ENCODE results near the gene MAP4K4.
"Not testable (repeated sequence)": the region's sequence is repeated elsewhere in the genome, so short reads cannot be mapped to it uniquely, and the experiment has no call there.

MAP4K4 gene

GRCh38 chr2:101768556-101769220, 71.2 kb downstream of the MAP4K4 start:
- no peak overlapping the region for H3K4me3 ChIP-seq (ENCODE audit: low read length)
- no peak for TF ChIP-seq ZNF274 (IDR thresholded peaks at IDR 0.05; ENCODE audit: low read depth, low read length)

- not testable (repeated sequence) for H3K4me3 ChIP-seq (ENCODE audit: low read length)
Observed at GRCh38 chr2:101769726-101770125, 72.2 kb downstream of the MAP4K4 start.

GRCh38 chr2:101770726-101771125, 73.2 kb downstream of the MAP4K4 start:
- no peak for TF ChIP-seq ZNF274 (IDR thresholded peaks at IDR 0.05; ENCODE audit: low read depth, low read length)
- no peak overlapping the region for H3K4me3 ChIP-seq (ENCODE audit: low read length)

GRCh38 chr2:101771227-101771902, 73.9 kb downstream of the MAP4K4 start:
- H3K4me3 ChIP-seq (ENCODE audit: low read length) = no peak overlapping the region
- no peak for TF ChIP-seq ZNF274 (IDR thresholded peaks at IDR 0.05; ENCODE audit: low read depth, low read length)

GRCh38 chr2:101771910-101772321, 74.4 kb downstream of the MAP4K4 start:
- no peak for TF ChIP-seq ZNF274 (IDR thresholded peaks at IDR 0.05; ENCODE audit: low read depth, low read length)
- H3K4me3 ChIP-seq (ENCODE audit: low read length) = no peak overlapping the region

- no peak overlapping the region for H3K4me3 ChIP-seq (ENCODE audit: low read length)
- no peak for TF ChIP-seq ZNF274 (IDR thresholded peaks at IDR 0.05; ENCODE audit: low read depth, low read length)
Observed at GRCh38 chr2:101773137-101773536, 75.6 kb downstream of the MAP4K4 start.

GRCh38 chr2:101773961-101774360, 76.5 kb downstream of the MAP4K4 start:
- H3K4me3 ChIP-seq (ENCODE audit: low read length) = not testable (repeated sequence)

- no peak overlapping the region for H3K4me3 ChIP-seq (ENCODE audit: low read length)
- TF ChIP-seq ZNF274 (IDR thresholded peaks at IDR 0.05; ENCODE audit: low read depth, low read length) = no peak
Observed at GRCh38 chr2:101775092-101775491, 77.6 kb downstream of the MAP4K4 start.

- no peak overlapping the region for H3K4me3 ChIP-seq (ENCODE audit: low read length)
- TF ChIP-seq ZNF274 (IDR thresholded peaks at IDR 0.05; ENCODE audit: low read depth, low read length) = no peak
Observed at GRCh38 chr2:101775636-101776035, 78.1 kb downstream of the MAP4K4 start.

GRCh38 chr2:101776172-101777043, 78.9 kb downstream of the MAP4K4 start:
- no peak overlapping the region for H3K4me3 ChIP-seq (ENCODE audit: low read length)
- no peak for TF ChIP-seq ZNF274 (IDR thresholded peaks at IDR 0.05; ENCODE audit: low read depth, low read length)

GRCh38 chr2:101777337-101777736, 79.8 kb downstream of the MAP4K4 start:
- H3K4me3 ChIP-seq (ENCODE audit: low read length) = no peak overlapping the region
- TF ChIP-seq ZNF274 (IDR thresholded peaks at IDR 0.05; ENCODE audit: low read depth, low read length) = no peak

- no peak for TF ChIP-seq ZNF274 (IDR thresholded peaks at IDR 0.05; ENCODE audit: low read depth, low read length)
- no peak overlapping the region for H3K4me3 ChIP-seq (ENCODE audit: low read length)
Observed at GRCh38 chr2:101778102-101778501, 80.6 kb downstream of the MAP4K4 start.

GRCh38 chr2:101779190-101779589, 81.7 kb downstream of the MAP4K4 start:
- H3K4me3 ChIP-seq (ENCODE audit: low read length) = no peak overlapping the region
- no peak for TF ChIP-seq ZNF274 (IDR thresholded peaks at IDR 0.05; ENCODE audit: low read depth, low read length)

GRCh38 chr2:101779656-101780055, 82.1 kb downstream of the MAP4K4 start:
- no peak overlapping the region for H3K4me3 ChIP-seq (ENCODE audit: low read length)
- no peak for TF ChIP-seq ZNF274 (IDR thresholded peaks at IDR 0.05; ENCODE audit: low read depth, low read length)

- no peak overlapping the region for H3K4me3 ChIP-seq (ENCODE audit: low read length)
- no peak for TF ChIP-seq ZNF274 (IDR thresholded peaks at IDR 0.05; ENCODE audit: low read depth, low read length)
Observed at GRCh38 chr2:101781326-101781725, 83.8 kb downstream of the MAP4K4 start.

Measured in GM08714 (cell line).